ENCODE measurements around the gene CLVS2.

CLVS2 gene, protein sequence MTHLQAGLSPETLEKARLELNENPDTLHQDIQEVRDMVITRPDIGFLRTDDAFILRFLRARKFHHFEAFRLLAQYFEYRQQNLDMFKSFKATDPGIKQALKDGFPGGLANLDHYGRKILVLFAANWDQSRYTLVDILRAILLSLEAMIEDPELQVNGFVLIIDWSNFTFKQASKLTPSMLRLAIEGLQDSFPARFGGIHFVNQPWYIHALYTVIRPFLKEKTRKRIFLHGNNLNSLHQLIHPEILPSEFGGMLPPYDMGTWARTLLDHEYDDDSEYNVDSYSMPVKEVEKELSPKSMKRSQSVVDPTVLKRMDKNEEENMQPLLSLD

DNA sequence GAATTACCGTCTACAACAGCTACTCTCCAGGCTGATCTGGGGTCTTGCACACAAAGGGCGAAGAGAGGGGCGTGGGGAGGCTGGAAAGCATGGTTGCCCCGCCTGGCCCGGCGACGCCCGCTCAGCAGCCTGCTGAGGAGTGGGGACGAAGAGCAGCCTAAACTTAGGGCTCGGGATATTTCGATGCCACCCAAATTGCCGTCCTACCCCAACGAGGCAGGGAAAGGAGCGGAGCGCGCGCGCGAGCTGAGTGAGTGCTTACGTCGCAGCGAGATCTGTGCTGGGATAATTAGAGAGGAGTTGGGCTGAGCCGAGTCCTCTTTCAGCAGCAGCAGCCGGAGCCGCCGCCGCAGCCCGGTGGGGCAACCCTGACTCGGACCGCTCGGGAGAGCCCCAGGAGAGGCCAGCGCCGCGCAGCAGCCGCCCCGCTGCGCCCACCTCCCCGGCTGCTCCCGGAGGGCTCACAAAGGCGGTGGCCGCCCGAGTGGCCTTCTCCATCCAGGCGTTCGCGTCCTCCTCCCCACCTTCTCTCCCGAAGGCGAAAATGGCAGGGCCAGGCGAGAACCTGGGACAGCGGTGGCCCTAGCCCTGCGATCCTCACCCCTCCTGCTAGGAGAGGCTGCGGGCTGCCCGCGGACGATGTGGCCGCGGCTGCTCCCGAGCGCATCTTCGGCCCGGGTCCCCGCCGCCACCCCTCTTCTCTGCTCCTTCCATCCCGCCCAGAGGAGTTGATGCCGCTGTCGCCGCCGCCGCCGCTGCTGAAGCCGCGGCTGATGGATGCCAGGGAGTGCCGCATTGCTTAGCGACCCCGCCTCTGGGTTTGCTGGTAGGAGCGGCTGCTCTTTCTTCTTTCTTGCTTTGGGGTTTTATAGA, at the start of gene CLVS2:
CLVS2 (plus strand) TSS at position 315 of the 873 bp plus-strand sequence. CDS start 1,543 bp downstream, outside the sequence.
- peak; percentile 60 for DNase-seq (ENCODE audit: low spot score)

DNA sequence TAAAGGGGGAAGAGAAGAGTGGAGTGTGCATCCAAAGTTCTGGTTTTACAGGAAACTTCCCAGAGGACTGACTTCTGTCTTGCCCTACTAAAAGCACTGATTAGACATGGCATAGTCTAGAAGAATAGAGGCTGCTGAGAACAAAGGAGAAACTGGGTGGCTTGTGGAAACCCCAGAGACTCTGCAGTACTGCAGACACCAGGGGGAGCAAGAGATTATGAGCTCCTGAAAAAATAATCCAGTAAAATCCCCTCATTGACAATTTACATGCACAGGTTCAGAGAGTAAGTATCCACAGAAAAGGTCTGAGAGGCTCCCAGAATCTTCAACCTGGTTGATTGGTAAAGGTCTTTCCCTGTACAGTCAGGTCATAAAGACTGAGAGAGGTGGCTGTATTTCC, 48.7 kb upstream of the CLVS2 start:
- DNase-seq (ENCODE audit: low spot score), result peak; percentile 69

DNA sequence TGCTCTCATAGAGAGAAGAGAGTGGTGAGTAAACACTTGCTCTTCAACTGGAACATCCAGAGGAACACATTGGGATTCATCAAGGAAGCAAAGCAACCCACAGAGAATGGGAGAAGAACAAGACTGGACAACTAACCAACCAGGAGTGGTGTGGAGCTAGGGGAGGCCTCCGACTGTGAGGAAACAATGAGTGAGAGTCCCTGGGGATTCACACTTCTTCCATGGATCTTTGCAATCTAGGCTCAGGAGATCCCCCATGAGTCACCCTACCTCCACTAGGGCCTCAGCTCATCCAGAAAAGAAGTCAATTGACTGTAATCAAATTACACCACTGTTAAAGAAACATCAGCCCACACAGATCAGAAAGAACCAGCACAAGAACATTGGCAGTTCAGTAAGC, 42.3 kb upstream of the CLVS2 start:
- no peak for DNase-seq (ENCODE audit: low spot score)

DNA sequence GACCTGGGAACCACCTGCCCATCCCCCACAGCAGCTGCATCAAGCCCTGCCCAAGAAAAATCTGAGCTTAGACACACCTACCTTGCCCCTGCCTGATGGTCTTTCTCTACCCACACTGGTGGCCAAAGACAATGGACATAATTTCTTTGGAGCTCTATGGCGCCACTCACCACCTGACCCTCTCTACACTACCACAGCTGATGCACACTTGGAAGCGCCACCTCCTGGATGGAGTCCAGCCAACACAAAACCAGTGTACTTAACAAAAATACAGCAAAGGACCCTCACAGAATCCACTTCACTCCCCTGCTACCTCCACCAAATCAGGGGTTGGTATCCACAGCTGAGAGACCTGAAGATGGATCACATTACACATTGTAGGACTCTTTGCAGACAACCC, 39.7 kb upstream of the CLVS2 start:
- DNase-seq (ENCODE audit: low spot score), result no peak

DNA sequence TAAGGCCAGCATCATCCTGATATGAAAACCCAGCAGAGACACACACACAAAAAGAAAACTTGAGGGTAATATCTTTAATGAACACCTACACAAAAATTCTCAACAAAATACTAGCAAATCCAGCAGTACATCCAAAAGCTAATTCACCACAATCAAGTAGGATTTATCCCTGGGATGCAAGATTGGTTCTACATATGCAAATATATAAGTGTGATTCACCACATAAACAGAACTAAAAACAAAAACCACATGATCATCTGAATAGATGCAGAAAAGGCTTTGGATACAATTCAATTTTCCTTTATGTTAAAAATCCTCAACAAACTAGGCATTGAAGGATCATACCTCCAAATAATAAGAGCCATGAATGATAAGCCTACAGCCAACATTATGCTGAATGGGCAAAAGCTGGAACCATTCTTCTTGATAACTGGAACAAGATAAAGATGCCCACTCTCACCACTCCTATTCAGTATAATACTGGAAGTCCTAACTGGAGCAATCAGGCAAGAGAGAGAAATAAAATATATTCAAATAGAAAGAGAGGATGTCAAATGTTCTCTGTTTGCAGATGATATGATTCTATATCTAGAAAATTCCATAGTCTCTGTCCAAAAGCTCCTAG, 33.9 kb upstream of the CLVS2 start:
- DNase-seq (ENCODE audit: low spot score), result no peak

DNA sequence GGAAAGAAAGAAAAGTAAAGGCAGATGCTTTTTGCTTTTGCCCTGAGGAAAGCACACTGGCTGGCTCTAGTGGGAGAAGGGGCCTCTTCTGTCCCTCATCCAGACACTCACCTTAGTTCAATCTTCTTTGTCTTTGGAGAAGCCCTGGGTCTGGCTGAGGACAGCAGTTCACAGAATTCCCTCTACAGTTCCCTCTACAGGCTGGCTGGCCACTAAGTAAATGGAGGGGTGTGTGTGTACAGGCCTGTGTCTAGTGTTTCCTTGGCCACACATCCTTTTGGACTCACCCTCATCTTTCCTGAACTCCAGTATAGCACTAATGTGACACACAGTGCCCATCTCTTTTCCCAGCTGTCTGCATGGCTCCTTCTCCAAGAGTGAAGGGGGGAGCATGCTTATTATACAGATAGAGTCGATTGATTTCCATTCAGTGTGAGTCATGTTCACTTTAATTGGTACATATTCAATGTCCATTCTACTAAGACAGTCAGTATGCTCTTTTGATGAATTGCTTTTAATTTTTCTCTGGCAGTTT, 26.0 kb upstream of the CLVS2 start:
- DNase-seq (ENCODE audit: low spot score), result peak; percentile 14

DNA sequence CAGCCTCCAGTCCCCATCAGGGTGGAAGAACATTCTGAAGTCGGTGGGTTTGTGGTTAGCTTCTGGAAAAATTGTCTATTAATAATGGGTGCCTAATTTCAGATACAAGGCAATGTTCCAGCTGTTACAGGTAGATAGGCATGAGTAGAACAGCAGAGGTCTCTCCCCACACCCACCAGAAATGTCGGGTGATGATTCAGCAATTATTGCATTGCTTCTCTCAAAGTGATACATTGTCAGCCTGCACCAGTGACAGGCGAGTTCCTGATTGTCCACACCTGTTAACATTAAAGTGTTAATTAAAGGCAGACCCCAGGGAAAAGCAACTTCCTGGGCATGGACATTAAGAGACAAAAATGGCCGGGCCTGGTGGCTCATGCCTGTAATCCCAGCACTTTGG, 18.9 kb upstream of the CLVS2 start:
- DNase-seq (ENCODE audit: low spot score), result no peak

DNA sequence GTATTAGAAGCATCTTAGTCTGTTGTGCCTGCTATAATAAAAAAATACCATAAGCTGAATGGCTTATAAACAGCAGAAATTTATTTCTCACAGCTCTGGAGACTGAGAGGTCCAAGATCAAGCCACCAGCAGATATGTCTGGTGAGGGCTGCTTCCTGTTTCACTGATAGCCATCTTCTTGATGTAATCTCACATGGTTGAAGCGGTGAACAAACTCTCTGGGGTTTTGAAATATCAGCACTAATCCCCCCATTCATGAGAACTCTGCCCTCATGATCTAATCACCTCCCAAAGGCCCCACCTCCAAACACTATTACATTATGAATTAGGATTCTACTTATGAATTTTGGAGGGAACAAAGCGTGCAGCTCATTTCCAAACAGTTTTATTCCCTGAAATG, 11.6 kb upstream of the CLVS2 start:
- no peak for DNase-seq (ENCODE audit: low spot score)

DNA sequence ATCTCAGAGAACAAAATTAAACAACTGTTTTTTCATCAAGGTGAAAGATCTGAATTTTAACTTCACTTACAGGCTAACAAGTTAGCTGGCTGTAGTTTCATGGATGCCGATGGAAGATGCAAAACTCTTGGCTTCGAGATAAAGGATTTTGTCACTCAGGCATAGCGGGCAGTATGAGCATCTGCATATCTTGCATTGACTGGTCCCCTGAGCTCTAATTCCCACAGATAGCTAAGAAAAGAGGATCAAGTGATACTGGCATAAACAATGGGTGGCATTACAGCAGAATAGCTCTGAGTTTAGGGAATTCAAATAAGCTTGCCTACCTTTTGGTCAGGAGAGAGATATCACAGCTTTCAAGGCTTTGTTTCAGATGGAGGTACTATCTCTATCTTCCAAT, 1.8 kb upstream of the CLVS2 start:
- DNase-seq (ENCODE audit: low spot score), result no peak

DNA sequence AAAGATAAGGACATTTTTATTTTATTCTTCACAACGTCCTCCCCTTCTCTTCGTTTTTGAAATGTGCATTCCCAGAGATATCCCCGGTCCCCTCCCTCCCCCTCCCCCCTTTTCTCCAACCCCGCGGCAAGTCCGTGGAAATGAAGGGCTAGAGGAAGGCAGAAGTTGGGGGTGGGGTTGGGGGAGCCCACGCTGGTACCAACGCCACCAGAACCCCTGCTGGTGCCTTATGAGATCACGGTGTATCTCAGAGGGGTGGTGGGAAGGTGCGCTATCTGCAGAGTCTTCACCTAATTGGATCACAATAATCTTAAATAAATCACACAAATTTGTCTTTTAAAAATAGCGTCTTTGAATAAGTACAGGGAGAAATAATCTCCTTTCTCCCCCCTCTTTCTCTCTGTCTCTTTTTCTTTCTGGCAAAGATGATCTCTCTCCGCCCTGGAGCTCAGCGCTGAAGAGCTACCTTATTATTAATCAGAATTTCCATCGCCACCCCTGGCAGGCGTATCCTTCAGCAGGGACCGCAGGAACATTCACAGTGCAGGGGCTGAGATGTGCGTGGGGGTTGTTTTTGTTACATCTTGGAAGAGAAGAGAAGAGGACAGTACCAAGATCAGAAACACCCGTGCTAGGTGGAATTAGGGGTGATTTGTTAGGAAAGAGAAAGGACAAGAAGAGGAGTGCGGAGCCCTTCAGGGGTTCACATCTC, 915 bp downstream of the CLVS2 start:
- no peak for DNase-seq (ENCODE audit: low spot score)

DNA sequence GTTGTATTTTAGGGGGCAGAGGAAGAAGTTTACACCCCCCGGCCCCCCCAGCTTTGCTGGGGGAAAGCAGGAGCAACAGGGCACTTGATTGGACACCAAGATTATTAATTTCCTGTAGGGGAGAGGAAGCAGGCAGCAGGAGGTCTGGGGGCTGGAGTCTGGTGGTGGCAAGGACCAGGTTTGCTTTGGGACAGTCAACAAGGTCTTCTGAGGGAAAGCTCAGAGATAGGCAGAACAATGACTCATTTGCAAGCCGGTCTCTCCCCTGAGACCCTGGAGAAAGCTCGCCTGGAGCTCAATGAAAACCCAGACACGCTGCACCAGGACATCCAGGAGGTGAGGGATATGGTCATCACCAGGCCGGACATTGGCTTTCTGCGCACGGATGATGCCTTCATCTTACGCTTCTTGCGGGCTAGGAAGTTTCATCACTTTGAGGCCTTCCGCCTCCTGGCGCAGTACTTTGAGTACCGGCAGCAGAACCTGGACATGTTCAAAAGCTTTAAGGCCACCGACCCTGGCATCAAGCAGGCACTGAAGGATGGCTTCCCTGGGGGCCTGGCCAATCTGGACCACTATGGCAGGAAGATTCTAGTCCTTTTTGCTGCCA, 1.6 kb downstream of the CLVS2 start:
- no peak for DNase-seq (ENCODE audit: low spot score)

DNA sequence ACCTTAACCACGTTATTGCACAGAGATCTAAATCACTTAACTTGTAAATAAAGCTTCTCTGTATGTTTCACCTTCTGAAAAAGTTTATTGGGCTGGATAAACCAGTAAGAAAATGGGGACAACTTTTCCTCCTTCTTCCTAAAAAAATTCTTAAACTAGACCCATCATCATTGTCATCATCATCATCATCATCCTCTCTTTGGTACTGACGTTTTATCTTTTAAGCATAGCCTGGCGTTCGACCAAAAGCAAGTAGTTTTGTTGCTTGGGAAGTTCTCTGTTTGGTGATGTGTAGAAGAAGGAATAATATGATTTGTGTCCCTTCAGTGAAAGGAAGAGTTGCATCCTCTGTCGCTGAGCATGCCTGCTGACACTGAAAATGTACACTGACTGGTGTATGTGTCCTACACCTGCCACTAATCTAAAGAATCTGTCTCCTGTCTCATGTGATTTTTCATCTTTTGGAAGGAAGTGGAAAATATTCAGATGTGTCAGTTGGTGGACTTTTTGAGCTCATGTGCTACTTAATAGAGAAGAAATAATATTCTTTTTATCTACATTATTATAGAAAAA, 2.5 kb downstream of the CLVS2 start:
- DNase-seq (ENCODE audit: low spot score), result no peak

DNA sequence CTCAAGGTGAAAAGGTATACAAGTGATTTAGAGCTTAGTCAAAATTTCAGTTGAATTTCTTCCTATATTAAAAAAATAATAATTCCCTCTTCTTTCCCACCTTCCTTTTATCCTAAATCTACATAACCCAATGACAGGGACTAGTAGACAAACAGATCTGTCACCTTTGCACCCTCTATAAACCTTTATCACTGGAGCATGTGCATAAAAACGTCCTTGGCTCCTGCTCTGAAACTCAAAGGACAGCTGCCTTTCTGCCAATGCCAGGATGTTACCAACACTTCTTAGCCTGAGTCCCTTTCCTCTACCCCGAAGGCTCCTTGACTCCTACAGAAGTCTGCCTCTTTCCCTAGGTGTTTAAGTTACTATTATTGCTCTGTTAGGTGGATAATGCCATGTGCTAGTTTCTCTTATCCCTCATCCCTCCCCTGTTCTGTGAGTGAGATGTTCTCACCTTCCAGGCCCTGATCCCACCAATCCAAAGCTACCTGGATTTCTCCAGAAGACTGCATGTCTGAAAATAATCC, 4.3 kb downstream of the CLVS2 start:
- DNase-seq (ENCODE audit: low spot score), result no peak

DNA sequence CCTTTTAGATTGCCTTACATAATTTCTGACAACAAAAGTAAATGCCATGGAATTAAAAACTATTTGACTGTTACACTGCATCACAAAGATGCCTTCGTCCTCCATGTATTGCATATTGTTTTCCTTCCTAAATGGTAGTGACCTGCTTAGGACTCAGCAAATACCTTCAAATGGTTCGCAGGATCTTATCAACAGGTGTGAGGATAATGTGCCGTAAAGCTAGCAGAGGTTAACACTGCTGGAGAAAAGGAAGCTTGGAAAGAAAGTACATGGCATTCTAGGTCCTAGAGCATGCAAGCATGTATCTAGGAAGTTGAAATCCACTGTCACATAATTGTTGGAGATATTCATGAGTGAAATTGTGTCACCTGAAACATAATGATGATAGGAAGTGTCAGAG, 5.5 kb downstream of the CLVS2 start:
- DNase-seq (ENCODE audit: low spot score), result no peak

DNA sequence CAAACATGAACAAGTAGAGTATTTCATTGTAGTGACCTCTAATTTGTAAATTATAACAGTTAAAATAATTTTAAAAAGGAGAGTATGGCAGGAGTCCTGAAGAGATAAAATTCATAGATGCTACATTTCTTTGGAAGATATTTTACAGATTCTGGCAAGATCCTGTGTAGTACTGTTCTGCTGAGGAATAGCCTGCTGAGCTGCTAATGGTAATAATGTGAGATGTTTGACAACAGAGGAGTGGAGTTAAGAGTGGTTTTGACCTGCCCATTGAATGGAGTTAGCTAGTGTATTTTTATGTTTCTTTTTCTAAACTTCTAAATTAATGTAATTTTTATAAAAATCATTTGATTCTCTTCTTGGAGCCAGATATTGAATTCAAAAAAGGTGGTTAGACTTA, 11.8 kb downstream of the CLVS2 start:
- DNase-seq (ENCODE audit: low spot score), result no peak

DNA sequence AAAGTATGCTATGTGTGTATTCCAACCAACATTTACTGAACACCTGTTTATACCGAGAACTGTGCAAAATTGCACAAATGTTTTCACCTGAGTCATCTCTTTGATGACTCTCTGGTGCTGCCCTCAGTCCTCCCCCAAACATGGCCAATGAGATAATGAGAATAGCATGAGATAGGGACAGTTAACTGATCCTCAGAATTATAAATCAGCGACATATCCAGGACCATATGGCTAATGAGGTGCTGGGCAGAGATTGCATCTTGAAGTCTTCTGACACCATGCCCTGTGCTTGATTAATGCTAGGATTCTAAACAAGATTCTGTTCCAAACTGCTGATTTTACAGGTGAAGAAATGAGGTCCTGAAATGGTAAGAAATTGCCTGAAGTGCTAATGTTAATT, 13.0 kb downstream of the CLVS2 start:
- no peak for DNase-seq (ENCODE audit: low spot score)

DNA sequence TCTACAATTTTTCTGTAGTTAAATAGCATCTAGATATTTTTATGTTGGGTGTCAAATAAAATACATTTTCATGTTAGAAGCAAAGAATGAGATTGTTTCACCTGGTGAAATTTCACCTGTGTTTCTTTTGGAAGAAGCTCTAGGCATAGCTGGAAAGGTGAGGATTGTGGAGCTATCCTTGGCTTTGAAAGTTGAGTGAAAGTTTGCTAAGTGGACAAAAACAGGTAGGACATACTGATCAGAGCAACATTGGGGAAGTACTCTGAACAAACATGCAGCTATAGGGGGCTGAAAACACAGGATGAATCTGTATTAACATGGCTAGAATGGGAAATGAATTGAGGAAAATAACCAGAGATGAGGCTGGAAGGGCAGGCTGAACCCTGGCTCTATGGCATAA, 18.8 kb downstream of the CLVS2 start:
- no peak for DNase-seq (ENCODE audit: low spot score)

DNA sequence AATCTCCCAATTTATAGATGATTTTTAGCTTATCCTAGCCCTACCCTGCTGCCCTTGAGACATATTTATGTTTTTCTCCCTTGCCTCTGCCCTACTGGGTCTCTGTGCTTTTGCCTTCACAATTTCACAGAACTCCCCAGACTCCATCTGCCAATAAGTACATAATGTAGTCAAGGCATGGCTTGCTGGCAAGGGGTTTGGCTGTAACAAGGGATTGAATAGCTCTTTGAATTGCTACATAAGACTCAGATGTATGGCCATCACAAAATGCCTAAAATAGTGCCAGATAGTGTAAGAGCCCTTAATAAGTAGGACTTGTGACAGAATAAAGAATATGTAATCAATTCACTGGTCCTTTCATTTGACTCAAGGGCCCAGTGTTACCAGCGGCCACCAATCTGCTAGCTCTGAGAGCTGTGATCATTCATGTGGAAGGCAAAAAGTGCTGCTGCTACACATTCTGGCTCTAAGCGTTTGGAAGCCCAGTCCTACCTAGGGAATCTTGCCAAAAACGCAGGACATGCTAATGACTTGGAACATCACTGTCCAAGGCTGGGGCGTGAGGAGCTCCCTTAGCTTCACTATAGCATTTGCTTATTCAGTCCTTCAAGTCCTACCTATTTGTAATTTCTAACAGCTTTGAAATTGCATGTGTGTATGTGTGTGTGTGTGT, 20.5 kb downstream of the CLVS2 start:
- DNase-seq (ENCODE audit: low spot score), result no peak

DNA sequence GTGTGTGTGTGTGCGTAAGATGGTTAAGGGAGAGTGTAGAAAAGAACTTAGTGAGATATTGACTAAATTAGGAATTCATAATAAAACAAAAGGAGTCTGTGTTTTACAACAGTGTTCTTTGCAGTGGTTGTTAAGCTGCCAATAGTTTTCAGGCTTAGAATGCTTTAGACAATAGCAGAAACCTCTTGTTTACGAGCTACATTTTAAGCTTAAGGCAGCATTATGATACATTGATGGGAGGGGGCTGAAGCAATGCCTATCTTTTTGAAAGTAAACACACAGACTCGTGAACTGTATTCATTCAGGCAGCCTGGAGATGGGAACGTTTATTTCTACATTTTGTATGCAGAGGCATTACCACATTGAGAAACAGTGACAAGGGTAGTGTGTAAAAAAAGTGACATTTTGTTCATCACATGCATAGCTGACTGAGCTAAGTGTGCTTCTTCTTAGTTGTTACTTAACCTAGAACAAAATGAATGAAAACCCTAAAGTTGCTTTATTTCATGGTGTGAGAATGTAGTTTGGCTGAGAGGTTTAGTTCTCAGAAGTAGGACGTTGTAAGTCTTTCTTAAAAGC, 21.2 kb downstream of the CLVS2 start:
- no peak for DNase-seq (ENCODE audit: low spot score)

DNA sequence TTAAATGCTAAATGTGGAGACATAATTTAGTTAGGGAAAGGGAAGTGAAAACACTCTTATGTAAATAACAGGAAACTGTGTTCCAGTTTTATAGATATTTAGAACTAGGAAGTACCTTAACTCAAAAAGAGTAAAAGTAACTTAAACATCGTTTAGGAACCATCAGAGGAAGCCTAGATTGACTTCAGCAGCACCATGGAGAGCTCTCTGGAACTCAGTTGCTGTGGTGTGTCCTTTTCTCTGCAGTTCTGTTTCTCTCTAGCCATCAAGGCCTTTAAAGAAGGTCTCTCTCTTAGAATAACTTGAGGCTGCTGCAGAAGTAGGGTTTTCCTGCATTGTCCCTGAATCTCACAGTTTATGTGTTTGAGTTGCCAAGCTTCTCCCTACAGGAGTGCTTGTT, 26.9 kb downstream of the CLVS2 start:
- DNase-seq (ENCODE audit: low spot score), result peak; percentile 39

Measured in iPS-NIHi11 (cell line).